Measurements from ENCODE around the gene CBFA2T3. TPM values are rescaled to one million over a fixed set of nuclear protein-coding genes. Genes with fewer than 3 reads are reported as not detected.

Gene CBFA2T3
- total RNA-seq, 6 experiments from 2014 or later = 2.5 to 9.8 (median 4.2) TPM

DNA sequence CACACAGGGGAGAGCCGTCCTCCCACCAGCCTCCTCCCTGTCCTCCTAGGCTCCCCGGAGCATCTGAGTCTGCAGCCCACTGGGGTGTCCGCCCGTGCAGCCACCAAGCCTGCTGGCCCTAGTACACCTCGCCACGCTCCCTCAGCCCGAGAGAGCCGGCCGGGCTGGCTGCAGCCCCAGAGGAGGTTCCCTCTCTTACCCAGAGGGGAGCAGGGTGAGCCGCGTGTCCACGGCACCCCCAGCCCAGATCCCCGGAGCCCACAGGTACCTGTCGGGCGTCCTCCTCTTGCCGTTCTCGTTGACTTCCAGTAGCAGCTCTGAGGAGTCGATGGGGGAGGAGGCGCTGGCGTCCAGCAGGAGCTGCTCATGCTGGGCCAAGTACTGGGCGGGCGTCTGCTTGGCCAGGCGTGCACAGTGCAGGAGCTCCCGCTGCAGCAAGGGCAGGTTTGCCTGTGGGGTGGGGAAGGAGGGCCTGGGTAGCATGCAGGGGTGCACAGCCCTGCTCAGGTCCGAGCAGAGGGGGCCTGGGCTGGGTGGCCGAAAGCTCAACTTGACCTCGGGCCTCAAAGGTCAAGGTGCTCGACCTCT is 91.2 kb downstream of the CBFA2T3 start:
- Histone ChIP-seq H3K4me1 (peaks cover 0 to 19% (median 0%) of the 10 kb centered on the region in 4 donors), H3K27ac (no peak overlapping the region), H3K27me3 (no peaks in the 10 kb centered on the region), H3K9me3 (no peaks in the 10 kb centered on the region), H3K36me3 (no peaks in the 10 kb centered on the region), H3K4me3 (no peak overlapping the region)
- 100% methylated on average over 1 of the region's 28 CpGs for WGBS (ENCODE audit: insufficient coverage, low coverage, low lambda C conversion rate, missing lambda C conversion rate)
- DNase-seq = no peak
- intact Hi-C loops (cut with DNase I) = no loop called here
- TF ChIP-seq, protein P1, sequence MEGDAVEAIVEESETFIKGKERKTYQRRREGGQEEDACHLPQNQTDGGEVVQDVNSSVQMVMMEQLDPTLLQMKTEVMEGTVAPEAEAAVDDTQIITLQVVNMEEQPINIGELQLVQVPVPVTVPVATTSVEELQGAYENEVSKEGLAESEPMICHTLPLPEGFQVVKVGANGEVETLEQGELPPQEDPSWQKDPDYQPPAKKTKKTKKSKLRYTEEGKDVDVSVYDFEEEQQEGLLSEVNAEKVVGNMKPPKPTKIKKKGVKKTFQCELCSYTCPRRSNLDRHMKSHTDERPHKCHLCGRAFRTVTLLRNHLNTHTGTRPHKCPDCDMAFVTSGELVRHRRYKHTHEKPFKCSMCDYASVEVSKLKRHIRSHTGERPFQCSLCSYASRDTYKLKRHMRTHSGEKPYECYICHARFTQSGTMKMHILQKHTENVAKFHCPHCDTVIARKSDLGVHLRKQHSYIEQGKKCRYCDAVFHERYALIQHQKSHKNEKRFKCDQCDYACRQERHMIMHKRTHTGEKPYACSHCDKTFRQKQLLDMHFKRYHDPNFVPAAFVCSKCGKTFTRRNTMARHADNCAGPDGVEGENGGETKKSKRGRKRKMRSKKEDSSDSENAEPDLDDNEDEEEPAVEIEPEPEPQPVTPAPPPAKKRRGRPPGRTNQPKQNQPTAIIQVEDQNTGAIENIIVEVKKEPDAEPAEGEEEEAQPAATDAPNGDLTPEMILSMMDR (IDR thresholded peaks at IDR 0.05) = no peak
- no peak for TF ChIP-seq POLR2A (IDR thresholded peaks at IDR 0.05)
- ATAC-seq = no peak

GRCh38 chr16:88884569-88885271 is 92.3 kb downstream of the CBFA2T3 start:
- no peak for DNase-seq
- Histone ChIP-seq H3K9me3 (no peaks in the 10 kb centered on the region), H3K27me3 (no peaks in the 10 kb centered on the region), H3K36me3 (no peaks in the 10 kb centered on the region), H3K4me3 (no peak overlapping the region), H3K27ac (no peak overlapping the region), H3K4me1 (peaks cover 0 to 28% (median 0%) of the 10 kb centered on the region in 4 donors)
- intact Hi-C loops (cut with DNase I) = no loop called here
- TF ChIP-seq POLR2A (IDR thresholded peaks at IDR 0.05) = no peak
- TF ChIP-seq, protein P1 (IDR thresholded peaks at IDR 0.05) = no peak
- no peak for ATAC-seq
- no CpG with 5 or more reads among the region's 39 CpGs for WGBS (ENCODE audit: insufficient coverage, low coverage, low lambda C conversion rate, missing lambda C conversion rate)

- peaks cover 0 to 29% (median 0%) of the 10 kb centered on the region in 4 donors for H3K4me1 ChIP-seq
- no peak overlapping the region for H3K4me3 ChIP-seq
- ATAC-seq = no peak
- no peaks in the 10 kb centered on the region for H3K27me3 ChIP-seq
- intact Hi-C loops (cut with DNase I) = no loop called here
- TF ChIP-seq, protein P1 (IDR thresholded peaks at IDR 0.05) = no peak
- no peak for TF ChIP-seq POLR2A (IDR thresholded peaks at IDR 0.05)
- WGBS (ENCODE audit: insufficient coverage, low coverage, low lambda C conversion rate, missing lambda C conversion rate) = no CpG with 5 or more reads among the region's 11 CpGs
- no peak for DNase-seq
- no peaks in the 10 kb centered on the region for H3K36me3 ChIP-seq
- H3K9me3 ChIP-seq = no peaks in the 10 kb centered on the region
- H3K27ac ChIP-seq = no peak overlapping the region
Measured at GRCh38 chr16:88883946-88884345, 93.1 kb downstream of the CBFA2T3 start.

GRCh38 chr16:88883117-88883895 is 93.7 kb downstream of the CBFA2T3 start:
- ATAC-seq (peak; percentile 61 to 73 (median 66)), DNase-seq (peak; percentile 80 to 93 (median 87))
- Histone ChIP-seq H3K9me3 (no peaks in the 10 kb centered on the region), H3K27me3 (no peaks in the 10 kb centered on the region), H3K4me1 (peaks cover 0 to 29% (median 0%) of the 10 kb centered on the region in 4 donors), H3K36me3 (no peaks in the 10 kb centered on the region), H3K27ac (peak overlapping the region in 1 of 3 donors; percentile 29), H3K4me3 (no peak overlapping the region)
- intact Hi-C loops (cut with DNase I) = no loop called here
- TF ChIP-seq, protein P1 (IDR thresholded peaks at IDR 0.05) = no peak
- no peak for TF ChIP-seq POLR2A (IDR thresholded peaks at IDR 0.05)
- WGBS (ENCODE audit: insufficient coverage, low coverage, low lambda C conversion rate, missing lambda C conversion rate) = 48% methylated on average over 14 of the region's 49 CpGs
